Neuronal stem cell (in vitro differentiated cells): ENCODE measurements around the gene CRTC2.

Experiments
- DNase-seq: peaks from one replicate; pipeline ENCODE4 v3.0.0-alpha.2; 2013; ENCODE audit warnings: low spot score
- H2AFZ ChIP-seq: one replicate; pipeline ENCODE4 v1.6.1; 2013; ENCODE audit warnings: mild to moderate bottlenecking, low read length, inconsistent platforms
- H2AK5ac ChIP-seq: 2 replicates; pipeline ENCODE4 v1.6.1; 2013; ENCODE audit warnings: low read depth, mild to moderate bottlenecking, inconsistent platforms, low read length, moderate library complexity, mixed read lengths
- H2BK120ac ChIP-seq: 2 replicates; pipeline ENCODE4 v1.6.1; 2013; ENCODE audit warnings: low read depth, mild to moderate bottlenecking, inconsistent platforms, low read length, moderate library complexity, mixed read lengths
- H2BK12ac ChIP-seq: one replicate; pipeline ENCODE4 v1.6.1; 2013; ENCODE audit warnings: low read length, inconsistent platforms
- H2BK15ac ChIP-seq: 2 replicates; pipeline ENCODE4 v1.6.1; 2013; ENCODE audit warnings: mild to moderate bottlenecking, low read length, inconsistent platforms, mixed read lengths
- H2BK5ac ChIP-seq: one replicate; pipeline ENCODE4 v1.6.1; 2013; ENCODE audit warnings: inconsistent platforms, mild to moderate bottlenecking, low read length, moderate library complexity
- H3K14ac ChIP-seq: one replicate; pipeline ENCODE4 v1.6.1; 2013; ENCODE audit warnings: low read length, inconsistent platforms
- H3K18ac ChIP-seq: 2 replicates; pipeline ENCODE4 v1.6.1; 2013; ENCODE audit warnings: low read length, inconsistent platforms
- H3K23ac ChIP-seq: 2 replicates; pipeline ENCODE4 v1.6.1; 2013; ENCODE audit warnings: low read depth, mild to moderate bottlenecking, mixed read lengths, low read length, inconsistent platforms; ENCODE audit not compliant: poor library complexity
- H3K27ac ChIP-seq: replicated peaks from 3 replicates; pipeline ENCODE4 v1.5.1; 2013; ENCODE audit warnings: low read length, inconsistent platforms
- H3K27me3 ChIP-seq, 3 experiments: 2 replicates each; pipeline ENCODE4 v1.6.1; 2013; ENCODE audit warnings: low read length in 3 of 3, mild to moderate bottlenecking in 2 of 3, inconsistent platforms in 1 of 3, low read depth in 1 of 3, mixed read lengths in 1 of 3, moderate library complexity in 1 of 3; ENCODE audit not compliant: control insufficient read depth in 3 of 3, insufficient read depth in 3 of 3
- H3K36me3 ChIP-seq, 2 donors: replicated peaks in 1 of 2; 2 replicates each; pipeline ENCODE4 v1.6.1; 2013; ENCODE audit warnings: low read length in 2 of 2; ENCODE audit not compliant: control insufficient read depth in 2 of 2, insufficient read depth in 2 of 2
- H3K4ac ChIP-seq: 2 replicates; pipeline ENCODE4 v1.6.1; 2013; ENCODE audit warnings: inconsistent platforms, mild to moderate bottlenecking, low read length, moderate library complexity
- H3K4me1 ChIP-seq, 2 donors: 1 replicate in 1 of 2; 2 replicates in 1 of 2; pipeline ENCODE4 v1.6.1; 2013; ENCODE audit warnings: low read length in 2 of 2, low read depth in 1 of 2; ENCODE audit not compliant: control insufficient read depth in 2 of 2, insufficient read depth in 1 of 2
- H3K4me2 ChIP-seq: one replicate; pipeline ENCODE4 v1.6.1; 2013; ENCODE audit warnings: mild to moderate bottlenecking, low read length, inconsistent platforms; ENCODE audit not compliant: insufficient read depth, poor library complexity, severe bottlenecking
- H3K4me3 ChIP-seq, 2 donors: 2 replicates each; pipeline ENCODE4 v1.5.1; 2013; ENCODE audit warnings: low read length in 2 of 2, mild to moderate bottlenecking in 2 of 2, inconsistent platforms in 1 of 2, moderate library complexity in 1 of 2
- H3K79me1 ChIP-seq: one replicate; pipeline ENCODE4 v1.6.1; 2013; ENCODE audit warnings: low read depth, mild to moderate bottlenecking, inconsistent platforms, low read length, moderate library complexity
- H3K9ac ChIP-seq: one replicate; pipeline ENCODE4 v1.6.1; 2013; ENCODE audit warnings: mild to moderate bottlenecking, low read depth, low read length, inconsistent platforms; ENCODE audit not compliant: poor library complexity
- H3K9me3 ChIP-seq, 2 donors: replicated peaks in 1 of 2; 2 replicates each; pipeline versions ENCODE3 to v1.6.1; 2013; ENCODE audit warnings: low read length in 2 of 2, mild to moderate bottlenecking in 2 of 2, inconsistent platforms in 1 of 2, low read depth in 1 of 2, mixed read lengths in 1 of 2, moderate library complexity in 1 of 2; ENCODE audit not compliant: control insufficient read depth in 2 of 2, insufficient read depth in 1 of 2
- H4K8ac ChIP-seq: one replicate; pipeline ENCODE4 v1.6.1; 2013; ENCODE audit warnings: low read depth, mild to moderate bottlenecking, inconsistent platforms, low read length, moderate library complexity
- H4K91ac ChIP-seq: one replicate; pipeline ENCODE4 v1.6.1; 2013; ENCODE audit warnings: low read length, low read depth, mild to moderate bottlenecking, inconsistent platforms; ENCODE audit not compliant: poor library complexity
- WGBS, 2 donors: extraction: QIAGEN DNeasy Blood & Tissue Kit; methylation state at CpG; one replicate each; pipeline ENCODE4 v1.1.7; 2013; ENCODE audit warnings: missing lambda C conversion rate in 2 of 2, mixed read lengths in 1 of 2; ENCODE audit not compliant: insufficient read length in 2 of 2, insufficient replicate concordance in 1 of 2; ENCODE audit errors: extremely low coverage in 2 of 2; 5-methylcytosine and 5-hydroxymethylcytosine counted together

Gene CRTC2

DNA sequence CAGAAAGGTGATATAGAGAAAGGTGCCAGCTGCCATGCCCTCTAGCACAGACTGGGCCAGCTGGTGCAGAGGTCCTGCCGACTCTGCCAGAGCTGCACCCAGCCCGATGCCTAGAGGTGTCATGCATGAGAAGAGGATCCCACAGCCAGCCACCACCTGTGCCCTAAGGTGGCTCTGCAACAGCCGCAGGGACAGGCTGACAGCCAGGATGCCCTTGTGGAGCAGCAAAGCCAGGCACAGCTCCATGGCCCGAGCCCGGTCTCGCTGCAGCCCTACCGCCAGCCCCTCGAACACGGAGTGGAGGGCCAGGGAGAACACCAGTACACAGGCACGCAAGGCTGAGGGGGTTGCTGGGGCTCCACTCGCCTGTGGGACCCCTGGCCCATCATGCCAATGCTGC lies 1.8 kb upstream of the CRTC2 start:
- Histone ChIP-seq H2BK12ac (no peak overlapping the region), H3K14ac (no peak overlapping the region), H2BK15ac (no peak overlapping the region), H3K36me3 (peaks cover 20 to 34% of the 10 kb centered on the region in 2 donors), H2AK5ac (no peak overlapping the region), H3K9me3 (no peaks in the 10 kb centered on the region), H3K4me3 (no peak overlapping the region), H3K27ac (no peak overlapping the region), H3K4ac (no peak overlapping the region), H3K9ac (peak overlapping the region; percentile 72), H3K4me1 (peaks cover 21 to 27% of the 10 kb centered on the region in 2 donors), H3K27me3 (no peaks in the 10 kb centered on the region), H3K79me1 (peaks cover 18% of the 10 kb centered on the region), H2BK120ac (no peak overlapping the region), H2AFZ (no peak overlapping the region), H3K18ac (no peak overlapping the region), H4K91ac (no peak overlapping the region), H3K4me2 (no peak overlapping the region), H3K23ac (no peak overlapping the region), H4K8ac (no peak overlapping the region), H2BK5ac (no peak overlapping the region)
- no CpG with 5 or more reads among the region's 11 CpGs for WGBS, 2 donors
- DNase-seq, result no peak

DNA sequence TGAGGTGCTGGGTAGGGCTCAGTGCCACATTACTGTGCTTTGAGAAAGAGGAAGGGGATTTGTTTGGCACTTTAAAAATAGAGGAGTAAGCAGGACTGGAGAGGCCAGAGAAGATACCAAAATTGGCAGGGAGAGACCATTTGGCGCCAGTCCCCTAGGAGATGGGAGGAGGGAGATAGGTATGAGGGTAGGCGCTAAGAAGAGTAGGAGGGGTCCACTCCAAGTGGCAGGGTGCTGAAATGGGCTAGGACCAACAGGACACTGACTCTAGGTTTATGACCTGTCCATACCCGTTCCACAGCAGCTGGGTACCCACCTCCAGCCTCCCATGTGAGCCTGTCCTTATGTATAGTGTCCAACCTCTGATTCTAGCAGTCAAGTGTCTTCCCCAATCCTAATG lies 1.0 kb upstream of the CRTC2 start:
- Histone ChIP-seq H3K27ac (peak overlapping the region; percentile 52), H4K91ac (no peak overlapping the region), H3K4me1 (peaks cover 21 to 27% of the 10 kb centered on the region in 2 donors), H2AK5ac (no peak overlapping the region), H3K36me3 (peaks cover 20 to 39% of the 10 kb centered on the region in 2 donors), H3K18ac (no peak overlapping the region), H2BK120ac (no peak overlapping the region), H2BK5ac (no peak overlapping the region), H3K4me3 (no peak overlapping the region), H2BK12ac (no peak overlapping the region), H4K8ac (no peak overlapping the region), H2BK15ac (no peak overlapping the region), H3K9ac (no peak overlapping the region), H3K14ac (no peak overlapping the region), H3K27me3 (no peaks in the 10 kb centered on the region), H3K4me2 (no peak overlapping the region), H3K4ac (no peak overlapping the region), H3K9me3 (no peaks in the 10 kb centered on the region), H2AFZ (no peak overlapping the region), H3K79me1 (peaks cover 18% of the 10 kb centered on the region), H3K23ac (no peak overlapping the region)
- WGBS, 2 donors, result no CpG with 5 or more reads among the region's 3 CpGs
- no peak for DNase-seq

DNA sequence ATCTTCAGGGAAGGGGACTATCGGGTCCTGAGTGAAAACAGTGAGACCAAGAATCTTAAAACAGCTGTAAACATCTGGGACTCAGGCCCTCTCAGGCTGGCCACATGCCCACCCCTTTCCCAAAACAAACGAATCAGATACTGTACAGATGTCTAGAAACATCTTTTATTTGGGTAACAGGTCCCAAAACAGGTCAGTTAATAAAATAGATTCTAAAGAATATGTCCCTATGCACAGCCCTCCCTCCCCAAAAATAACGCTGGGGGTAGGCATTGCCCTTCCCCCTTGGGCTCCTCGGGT lies 499 bp upstream of the CRTC2 start:
- Histone ChIP-seq H3K36me3 (peaks cover 20 to 45% of the 10 kb centered on the region in 2 donors), H3K27me3 (no peaks in the 10 kb centered on the region), H3K27ac (peak overlapping the region; percentile 52), H2BK12ac (no peak overlapping the region), H3K79me1 (peaks cover 18% of the 10 kb centered on the region), H3K4me2 (peak overlapping the region; percentile 28), H2AK5ac (no peak overlapping the region), H3K9ac (no peak overlapping the region), H2BK120ac (no peak overlapping the region), H3K9me3 (no peaks in the 10 kb centered on the region), H3K23ac (no peak overlapping the region), H3K18ac (no peak overlapping the region), H3K4me3 (peak overlapping the region in 1 of 2 donors; percentile 4), H4K91ac (no peak overlapping the region), H2AFZ (peak overlapping the region; percentile 3), H3K4ac (no peak overlapping the region), H2BK5ac (no peak overlapping the region), H3K14ac (no peak overlapping the region), H2BK15ac (no peak overlapping the region), H4K8ac (no peak overlapping the region), H3K4me1 (peaks cover 21 to 26% of the 10 kb centered on the region in 2 donors)
- no peak for DNase-seq
- no CpG with 5 or more reads among the region's 4 CpGs for WGBS, 2 donors

DNA sequence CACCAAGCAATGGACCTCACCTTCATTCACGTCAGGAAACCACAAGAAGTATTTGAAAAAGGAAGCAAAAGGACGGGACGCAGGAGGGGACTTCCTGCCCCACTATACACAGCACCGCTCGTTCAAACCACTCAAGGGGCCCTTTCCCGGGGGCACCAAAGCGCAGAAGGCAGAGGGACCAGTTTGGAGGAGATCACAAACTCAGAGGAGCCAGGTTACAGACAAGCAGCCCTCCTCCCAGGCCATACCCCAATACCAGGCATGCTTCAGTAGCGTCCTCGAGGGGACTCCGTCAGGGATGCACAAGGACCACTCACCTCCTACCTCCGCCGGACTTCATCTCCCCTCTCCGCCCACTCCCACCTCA lies 685 bp downstream of the CRTC2 start:
- no peak for DNase-seq
- H3K9ac ChIP-seq, result peak overlapping the region; percentile 94

More for the DNA sequence above, 685 bp downstream of the CRTC2 start:
- H3K9me3 ChIP-seq, result no peaks in the 10 kb centered on the region
- H3K18ac ChIP-seq, result peak overlapping the region; percentile 97
- H2BK12ac ChIP-seq, result no peak overlapping the region
- H2BK5ac ChIP-seq, result no peak overlapping the region
- H3K4me1 ChIP-seq, result peaks cover 21 to 25% of the 10 kb centered on the region in 2 donors
- peak overlapping the region; percentile 88 to 97 for H3K4me3 ChIP-seq
- peaks cover 20 to 53% of the 10 kb centered on the region in 2 donors for H3K36me3 ChIP-seq
- no CpG with 5 or more reads among the region's 13 CpGs for WGBS, 2 donors
- no peak overlapping the region for H2BK120ac ChIP-seq
- H3K27me3 ChIP-seq, result no peaks in the 10 kb centered on the region
- no peak overlapping the region for H4K91ac ChIP-seq
- H2AK5ac ChIP-seq, result no peak overlapping the region
- peak overlapping the region; percentile 95 for H3K23ac ChIP-seq
- H3K27ac ChIP-seq, result peak overlapping the region; percentile 88
- peak overlapping the region; percentile 72 for H3K14ac ChIP-seq
- peak overlapping the region; percentile 56 for H3K4me2 ChIP-seq
- H3K4ac ChIP-seq, result no peak overlapping the region
- no peak overlapping the region for H2BK15ac ChIP-seq
- H4K8ac ChIP-seq, result no peak overlapping the region
- peak overlapping the region; percentile 90 for H2AFZ ChIP-seq
- H3K79me1 ChIP-seq, result peaks cover 18% of the 10 kb centered on the region
